OCI-LY3 (cell line): ENCODE data around the gene KRT9.

Source experiments
- EZH2phosphoT487 ChIP-seq: fragments of 200-600 bp; shearing (Covaris generic); IDR thresholded peaks from 2 replicates; pipeline ENCODE4 v1.6.1; 2018; ENCODE audit warnings: antibody characterized with exemption, mixed run types, low read depth
- TF ChIP-seq, protein P1 (sequence below): fragments of 200-600, 300-600 bp; sonication (generic); IDR thresholded peaks from 2 replicates; pipeline ENCODE4 v1.5.1; 2014; ENCODE audit warnings: antibody characterized with exemption, low read length, low read depth

DNA sequence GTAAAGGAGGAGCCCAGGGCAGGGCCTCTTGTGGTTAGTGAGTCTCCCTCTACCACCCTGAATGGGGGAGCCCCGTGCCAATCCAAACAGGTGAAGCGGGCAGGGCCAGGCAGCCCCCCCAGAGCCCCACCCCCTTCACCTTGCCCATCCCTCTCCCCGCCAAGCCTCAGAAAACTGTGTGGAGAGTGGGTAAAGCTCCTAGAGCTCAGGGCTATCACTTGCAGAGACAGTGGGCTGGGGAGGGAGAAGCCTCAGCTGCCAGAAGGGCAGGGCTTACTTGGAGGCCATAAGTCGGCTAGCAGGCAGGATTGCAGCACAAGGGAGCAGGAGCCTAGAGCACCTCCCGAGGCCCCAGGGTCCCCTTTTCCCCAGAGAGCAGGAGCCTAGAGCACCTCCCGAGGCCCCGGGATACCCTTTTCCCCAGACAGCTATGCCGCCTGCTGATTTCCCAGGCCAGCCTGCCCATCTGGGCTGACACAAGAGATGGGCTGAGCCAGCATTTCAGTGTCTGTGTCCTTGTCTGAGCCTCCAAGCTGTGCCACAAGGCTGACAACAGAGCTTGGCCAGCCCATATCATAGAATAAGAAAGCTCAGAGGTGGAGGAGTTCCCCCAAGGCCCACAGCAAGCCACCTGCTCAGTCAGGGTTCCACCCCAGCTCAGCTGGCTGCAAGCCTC is 21.6 kb upstream of the KRT9 start:
- TF ChIP-seq, protein P1, sequence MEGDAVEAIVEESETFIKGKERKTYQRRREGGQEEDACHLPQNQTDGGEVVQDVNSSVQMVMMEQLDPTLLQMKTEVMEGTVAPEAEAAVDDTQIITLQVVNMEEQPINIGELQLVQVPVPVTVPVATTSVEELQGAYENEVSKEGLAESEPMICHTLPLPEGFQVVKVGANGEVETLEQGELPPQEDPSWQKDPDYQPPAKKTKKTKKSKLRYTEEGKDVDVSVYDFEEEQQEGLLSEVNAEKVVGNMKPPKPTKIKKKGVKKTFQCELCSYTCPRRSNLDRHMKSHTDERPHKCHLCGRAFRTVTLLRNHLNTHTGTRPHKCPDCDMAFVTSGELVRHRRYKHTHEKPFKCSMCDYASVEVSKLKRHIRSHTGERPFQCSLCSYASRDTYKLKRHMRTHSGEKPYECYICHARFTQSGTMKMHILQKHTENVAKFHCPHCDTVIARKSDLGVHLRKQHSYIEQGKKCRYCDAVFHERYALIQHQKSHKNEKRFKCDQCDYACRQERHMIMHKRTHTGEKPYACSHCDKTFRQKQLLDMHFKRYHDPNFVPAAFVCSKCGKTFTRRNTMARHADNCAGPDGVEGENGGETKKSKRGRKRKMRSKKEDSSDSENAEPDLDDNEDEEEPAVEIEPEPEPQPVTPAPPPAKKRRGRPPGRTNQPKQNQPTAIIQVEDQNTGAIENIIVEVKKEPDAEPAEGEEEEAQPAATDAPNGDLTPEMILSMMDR: no peak
- TF ChIP-seq EZH2phosphoT487: no peak
